Naive thymus-derived CD4-positive, alpha-beta T cell (primary cell): ENCODE measurements around the gene SEC24A. TPM values are rescaled to one million over a fixed set of nuclear protein-coding genes. Genes with fewer than 3 reads are reported as not detected.

Source experiments
- ATAC-seq: fragments of 150-1000 bp; cut with Tn5 transposase; 2 replicates; pipeline ENCODE4 v1.10.0; 2021; ENCODE audit warnings: mild to moderate bottlenecking, moderate library complexity
- CTCF ChIA-PET: fragments of 350-600 bp; sonication (Branson Sonifier 250); formaldehyde crosslinking; loops from one replicate; lab custom pipeline; 2021; ENCODE audit warnings: antibody characterized with exemption; lab: Charles Lee
- POLR2A ChIA-PET: fragments of 350-600 bp; sonication (Branson Sonifier 250); formaldehyde crosslinking; loops from one replicate; lab custom pipeline; 2021; ENCODE audit warnings: antibody characterized with exemption, inconsistent platforms; lab: Charles Lee
- DNase-seq, 9 donors: peaks; one replicate each; pipeline versions ENCODE4 v3.0.0 to v3.0.0-alpha.2; 2020 to 2022; ENCODE audit warnings: mixed read lengths in 1 of 9
- H3K27ac ChIP-seq: one replicate; pipeline ENCODE4 v1.7.0; 2013; ENCODE audit warnings: mild to moderate bottlenecking, low read depth, low read length, moderate library complexity
- H3K27me3 ChIP-seq, 2 donors: one replicate each; pipeline ENCODE4 v1.7.0; 2013; ENCODE audit warnings: low read length in 2 of 2, mild to moderate bottlenecking in 2 of 2, moderate library complexity in 2 of 2; ENCODE audit not compliant: control insufficient read depth in 2 of 2, insufficient read depth in 2 of 2
- H3K36me3 ChIP-seq, 3 experiments: 1 replicate in 2 of 3; 2 replicates in 1 of 3; pipeline ENCODE4 v1.7.0; 2013; ENCODE audit warnings: low read length in 3 of 3, mild to moderate bottlenecking in 3 of 3, moderate library complexity in 1 of 3; ENCODE audit not compliant: insufficient read depth in 3 of 3, control insufficient read depth in 2 of 3
- H3K4me1 ChIP-seq, 2 donors: one replicate each; pipeline ENCODE4 v1.7.0; 2013; ENCODE audit warnings: low read length in 2 of 2, mild to moderate bottlenecking in 2 of 2, moderate library complexity in 1 of 2; ENCODE audit not compliant: control insufficient read depth in 2 of 2, insufficient read depth in 2 of 2
- H3K4me3 ChIP-seq: 2 replicates; pipeline ENCODE4 v1.7.0; 2013; ENCODE audit warnings: mild to moderate bottlenecking, low read length
- H3K9me3 ChIP-seq, 3 experiments: 1 replicate in 2 of 3; 2 replicates in 1 of 3; pipeline ENCODE4 v1.7.0; 2013; ENCODE audit warnings: low read length in 3 of 3; ENCODE audit not compliant: control insufficient read depth in 2 of 3
- H3K27ac Mint-ChIP-seq, 9 donors: one replicate each; pipeline ENCODE4 v1.8.0; 2020 to 2022; ENCODE audit warnings: mixed read lengths in 9 of 9, mild to moderate bottlenecking in 8 of 9, moderate library complexity in 5 of 9, inconsistent platforms in 2 of 9
- H3K27me3 Mint-ChIP-seq, 5 donors: one replicate each; pipeline ENCODE4 v1.8.0; 2021 to 2022; ENCODE audit warnings: mixed read lengths in 5 of 5, mild to moderate bottlenecking in 1 of 5
- H3K36me3 Mint-ChIP-seq, 5 donors: one replicate each; pipeline ENCODE4 v1.8.0; 2020 to 2022; ENCODE audit warnings: mixed read lengths in 5 of 5, mild to moderate bottlenecking in 3 of 5, inconsistent platforms in 1 of 5
- H3K4me1 Mint-ChIP-seq, 7 donors: one replicate each; pipeline ENCODE4 v1.8.0; 2020 to 2022; ENCODE audit warnings: mixed read lengths in 7 of 7, mild to moderate bottlenecking in 3 of 7, inconsistent platforms in 1 of 7
- H3K4me3 Mint-ChIP-seq, 10 donors: one replicate each; pipeline ENCODE4 v1.8.0; 2020 to 2022; ENCODE audit warnings: mild to moderate bottlenecking in 10 of 10, mixed read lengths in 10 of 10, moderate library complexity in 6 of 10, inconsistent platforms in 2 of 10
- H3K9me3 Mint-ChIP-seq, 11 donors: one replicate each; pipeline ENCODE4 v1.8.0; 2020 to 2022; ENCODE audit warnings: mixed read lengths in 11 of 11, mild to moderate bottlenecking in 4 of 11, inconsistent platforms in 1 of 11, moderate library complexity in 1 of 11
- intact Hi-C, 2 donors: fragments of 100-400 bp; cut with micrococcal nuclease; formaldehyde crosslinking; loops; one replicate each; pipeline ENCODE4 v1.15.1; 2023
- polyA plus RNA-seq, 2 donors: library from polyadenylated mRNA; unstranded; fragments of 300-500 nt; fragmentation: Illumina TruSeq; gene quantifications; one replicate each; pipeline ENCODE4 v1.2.3, GENCODE V29; 2021
- total RNA-seq, 6 experiments: library from RNA in 5 of 6; stranded (reverse) in 5 of 6; gene quantifications; 1 replicate in 5 of 6; 2 replicates in 1 of 6; pipeline ENCODE4 v1.2.3 and lab custom pipeline; 2021 to 2026

Gene SEC24A
- total and polyA plus RNA-seq, 7 experiments from 2014 or later: 5.6 to 30.9 (median 15.2) TPM

- H3K27me3 Mint-ChIP-seq: no peaks in the 10 kb centered on the region
Measured at GRCh38 chr5:134738963-134739661, 90.5 kb downstream of the SEC24A start.

GRCh38 chr5:134741052-134741451, 92.5 kb downstream of the SEC24A start:
- H3K9me3 ChIP-seq: no peaks in the 10 kb centered on the region
- ChIA-PET CTCF (interaction anchor here (0.7 to 3.6 kb wide), 4 partner anchors 9 to 365 kb away, joined by 3 to 18 read pairs (median 3); partner anchors contain the start of gene DDX46), POLR2A (interaction anchor here (0.7 to 5.1 kb wide), 5 partner anchors 15 to 164 kb away, joined by 3 to 35 read pairs (median 3); partner anchors contain the start of genes DDX46 and PCBD2)
- intact Hi-C loops: no loop called here
- DNase-seq (no peak), ATAC-seq (no peak)
- peaks cover 8 to 10% of the 10 kb centered on the region in 2 donors for H3K4me1 ChIP-seq
- peaks cover 0 to 8% (median 0%) of the 10 kb centered on the region in 3 experiments for H3K36me3 ChIP-seq
- no peak overlapping the region for H3K4me3 Mint-ChIP-seq
- no peak overlapping the region for H3K27ac ChIP-seq
- H3K9me3 Mint-ChIP-seq: no peaks in the 10 kb centered on the region
- H3K27ac Mint-ChIP-seq: peak overlapping the region in 1 of 9 donors; percentile 28
- H3K4me3 ChIP-seq: no peak overlapping the region
- no peaks in the 10 kb centered on the region for H3K27me3 ChIP-seq
- H3K4me1 Mint-ChIP-seq: peaks cover 9 to 34% (median 29%) of the 10 kb centered on the region in 7 donors
- H3K36me3 Mint-ChIP-seq: peaks cover 0 to 4% (median 0%) of the 10 kb centered on the region in 5 donors
- no peaks in the 10 kb centered on the region for H3K27me3 Mint-ChIP-seq

More at GRCh38 chr5:134738963-134739661, 90.5 kb downstream of the SEC24A start:
- Histone ChIP-seq H3K4me1 (peaks cover 8 to 10% of the 10 kb centered on the region in 2 donors), H3K4me3 (peak overlapping the region; percentile 91), H3K27ac (peak overlapping the region; percentile 93), H3K36me3 (peaks cover 0 to 6% (median 0%) of the 10 kb centered on the region in 3 experiments), H3K9me3 (no peaks in the 10 kb centered on the region), H3K27me3 (no peaks in the 10 kb centered on the region)
- Mint-ChIP-seq H3K27ac (peak overlapping the region; percentile 90 to 98 (median 93)), H3K4me1 (peaks cover 9 to 34% (median 29%) of the 10 kb centered on the region in 7 donors), H3K36me3 (peaks cover 0 to 4% (median 0%) of the 10 kb centered on the region in 5 donors), H3K4me3 (peak overlapping the region; percentile 88 to 100 (median 96)), H3K9me3 (no peaks in the 10 kb centered on the region)
- ATAC-seq (no peak), DNase-seq (peak in 7 of 9 donors; percentile 27 to 36 (median 31))
- CTCF ChIA-PET: interaction anchor here (0.7 to 3.6 kb wide), 7 partner anchors 11 to 167 kb away, joined by 3 to 18 read pairs (median 3); partner anchors contain the start of genes DDX46 and PCBD2
- intact Hi-C loops: loop anchor here (1.0 to 5.0 kb wide), 19 partner anchors 19 to 2002 kb away; partner anchors contain the start of genes C5orf24 (in 2 of the 2), DDX46 (in 2 of the 2), PCBD2 (in 2 of the 2) and PPP2CA (in 2 of the 2)
- POLR2A ChIA-PET: interaction anchor here (0.6 to 5.1 kb wide), 14 partner anchors 10 to 1687 kb away, joined by 3 to 35 read pairs (median 5); partner anchors contain the start of genes C5orf24, DDX46, PCBD2 and PPP2CA

DNA sequence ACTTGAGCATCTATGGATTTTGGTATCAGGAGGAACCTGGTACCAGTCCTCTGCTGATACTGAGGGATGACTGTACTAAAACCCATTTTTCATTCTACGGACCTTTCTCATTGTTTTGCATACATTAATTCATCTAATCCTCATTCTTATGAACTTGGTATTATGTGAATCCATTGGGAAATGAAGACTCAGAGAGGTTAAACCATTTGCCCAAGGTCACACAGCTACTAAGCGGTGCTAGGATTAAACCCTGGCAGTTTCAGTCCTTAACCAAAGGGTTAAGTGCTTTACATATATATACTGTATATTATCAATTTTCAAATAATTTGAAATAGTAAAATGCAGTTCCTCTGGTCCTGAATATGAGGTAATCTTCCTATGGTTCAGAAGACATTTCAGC, 93.5 kb downstream of the SEC24A start:
- H3K27ac Mint-ChIP-seq: no peak overlapping the region
- peaks cover 9 to 34% (median 29%) of the 10 kb centered on the region in 7 donors for H3K4me1 Mint-ChIP-seq
- no peak overlapping the region for H3K4me3 ChIP-seq
- H3K4me3 Mint-ChIP-seq: no peak overlapping the region
- no peaks in the 10 kb centered on the region for H3K9me3 ChIP-seq
- ChIA-PET CTCF (interaction anchor here (0.7 kb wide), 1 partner anchor 793 kb away, joined by 3 read pairs; no protein-coding TSS in a partner anchor), POLR2A (no interaction called here)
- no peak for ATAC-seq
- H3K36me3 Mint-ChIP-seq: peaks cover 0 to 4% (median 0%) of the 10 kb centered on the region in 5 donors
- H3K36me3 ChIP-seq: peaks cover 0 to 8% (median 0%) of the 10 kb centered on the region in 3 experiments
- H3K9me3 Mint-ChIP-seq: no peaks in the 10 kb centered on the region
- intact Hi-C loops: no loop called here
- no peak overlapping the region for H3K27ac ChIP-seq
- no peaks in the 10 kb centered on the region for H3K27me3 Mint-ChIP-seq
- H3K27me3 ChIP-seq: no peaks in the 10 kb centered on the region
- no peak for DNase-seq
- H3K4me1 ChIP-seq: peaks cover 8 to 10% of the 10 kb centered on the region in 2 donors

DNA sequence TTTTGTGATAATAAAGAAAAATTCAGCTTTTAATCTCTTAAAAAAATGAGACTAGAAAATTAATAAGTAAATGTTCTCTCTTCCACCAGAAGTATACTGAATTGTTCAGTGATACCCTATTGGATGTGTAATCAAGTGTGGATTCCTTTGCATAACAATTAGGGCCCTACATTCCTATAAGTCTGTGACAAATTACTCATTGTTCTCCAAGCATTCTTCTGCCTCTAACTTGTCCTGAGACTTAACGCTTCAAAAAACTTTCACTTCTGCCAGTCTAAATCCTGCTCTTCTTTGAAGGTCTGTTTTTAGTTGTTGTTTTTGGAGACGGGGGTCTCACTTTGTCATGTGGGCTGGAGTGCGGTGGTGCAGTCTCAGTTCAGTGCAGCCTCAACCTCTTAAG, 100.8 kb downstream of the SEC24A start:
- H3K27me3 Mint-ChIP-seq: no peaks in the 10 kb centered on the region
- Histone ChIP-seq H3K36me3 (peaks cover 0 to 3% (median 0%) of the 10 kb centered on the region in 3 experiments), H3K9me3 (no peaks in the 10 kb centered on the region), H3K4me3 (no peak overlapping the region), H3K27ac (no peak overlapping the region), H3K4me1 (no peaks in the 10 kb centered on the region), H3K27me3 (no peaks in the 10 kb centered on the region)
- no peak overlapping the region for H3K4me3 Mint-ChIP-seq
- H3K36me3 Mint-ChIP-seq: peaks cover 0 to 8% (median 0%) of the 10 kb centered on the region in 5 donors
- H3K27ac Mint-ChIP-seq: peak overlapping the region in 2 of 9 donors; percentile 43 to 60
- DNase-seq (no peak), ATAC-seq (no peak)
- CTCF ChIA-PET: no interaction called here
- H3K4me1 Mint-ChIP-seq: peaks cover 0 to 4% (median 0%) of the 10 kb centered on the region in 7 donors
- POLR2A ChIA-PET: interaction anchor here (0.6 to 1.5 kb wide), 4 partner anchors 9 to 715 kb away, joined by 3 to 6 read pairs (median 4); partner anchors contain the start of genes CAMLG and DDX46
- no peaks in the 10 kb centered on the region for H3K9me3 Mint-ChIP-seq
- intact Hi-C loops: no loop called here

DNA sequence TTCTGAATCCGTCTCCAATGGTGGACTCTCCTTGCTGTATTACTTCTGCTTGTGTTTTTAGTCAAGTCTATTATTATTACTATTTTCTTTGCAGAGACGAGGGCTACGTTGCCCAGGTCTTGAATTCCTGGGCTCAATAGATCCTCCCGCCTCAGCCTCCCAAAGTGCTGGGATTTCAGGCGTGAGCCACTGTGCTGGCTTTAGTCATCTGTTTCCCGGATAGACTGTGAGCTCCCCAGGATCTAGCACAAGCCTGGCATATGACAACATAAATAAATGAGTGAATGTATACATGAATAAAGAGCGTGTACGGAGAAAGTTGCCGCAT, 109.6 kb downstream of the SEC24A start:
- Histone ChIP-seq H3K36me3 (peaks cover 0 to 6% (median 0%) of the 10 kb centered on the region in 3 experiments), H3K9me3 (no peaks in the 10 kb centered on the region), H3K27ac (peak overlapping the region; percentile 46), H3K4me3 (peak overlapping the region; percentile 75), H3K27me3 (no peaks in the 10 kb centered on the region), H3K4me1 (peaks cover 12 to 13% of the 10 kb centered on the region in 2 donors)
- H3K27ac Mint-ChIP-seq: peak overlapping the region; percentile 93 to 99 (median 97)
- peak overlapping the region; percentile 92 to 100 (median 99) for H3K4me3 Mint-ChIP-seq
- H3K4me1 Mint-ChIP-seq: peaks cover 20 to 41% (median 37%) of the 10 kb centered on the region in 7 donors
- ATAC-seq (no peak), DNase-seq (no peak)
- H3K36me3 Mint-ChIP-seq: peaks cover 0 to 3% (median 0%) of the 10 kb centered on the region in 5 donors
- POLR2A ChIA-PET: interaction anchor here (1.0 to 4.2 kb wide), 5 partner anchors 9 to 146 kb away, joined by 3 to 32 read pairs (median 5); partner anchors contain the start of genes C5orf24 and CAMLG
- CTCF ChIA-PET: interaction anchor here (0.6 to 1.9 kb wide), 3 partner anchors 19 to 146 kb away, joined by 3 to 18 read pairs (median 4); partner anchors contain the start of genes CAMLG and PCBD2
- H3K27me3 Mint-ChIP-seq: no peaks in the 10 kb centered on the region
- H3K9me3 Mint-ChIP-seq: no peaks in the 10 kb centered on the region
- intact Hi-C loops: loop anchor here (1.0 to 5.0 kb wide), 15 partner anchors 20 to 1891 kb away; partner anchors contain the start of genes C5orf24 (in 2 of the 2), CAMLG (in 2 of the 2), CDKN2AIPNL (in 2 of the 2) and SAR1B (in 2 of the 2)
